NB4 (cell line): Measurements from ENCODE around the gene ST7L.

ENCODE experiments used
- DNase-seq: peaks from one replicate; pipeline ENCODE4 v3.0.0; 2010; ENCODE audit warnings: low read depth
- H3K4me3 ChIP-seq: one replicate; pipeline ENCODE4 v1.5.1; 2011; ENCODE audit warnings: mild to moderate bottlenecking, low read depth, low read length, moderate library complexity
- CTCF ChIP-seq: IDR thresholded peaks from one replicate; pipeline ENCODE4 v1.5.1; 2012; ENCODE audit warnings: low read depth, low read length
- MAX ChIP-seq: IDR thresholded peaks from 2 replicates; pipeline ENCODE4 v1.6.1; 2011; ENCODE audit warnings: low read depth, low read length
- MYC ChIP-seq: IDR thresholded peaks from 2 replicates; pipeline ENCODE4 v1.6.1; 2011; ENCODE audit warnings: low read depth, low read length
- POLR2A ChIP-seq: IDR thresholded peaks from 2 replicates; pipeline ENCODE4 v1.6.1; 2011; ENCODE audit warnings: mild to moderate bottlenecking; ENCODE audit not compliant: insufficient read length; ENCODE audit errors: extremely low read depth

The ST7L gene

GRCh38 chr1:112634367-112634766 lies 15.4 kb upstream of the ST7L start:
- no peak overlapping the region for H3K4me3 ChIP-seq
- no peak for DNase-seq
- TF ChIP-seq CTCF (no peak), MAX (no peak), POLR2A (no peak), MYC (no peak)

GRCh38 chr1:112633628-112634027 lies 14.7 kb upstream of the ST7L start:
- no peak for DNase-seq
- no peak overlapping the region for H3K4me3 ChIP-seq
- no peak for TF ChIP-seq MYC
- no peak for TF ChIP-seq CTCF
- no peak for TF ChIP-seq MAX
- no peak for TF ChIP-seq POLR2A

- no peak for TF ChIP-seq POLR2A
- no peak for TF ChIP-seq CTCF
- no peak for TF ChIP-seq MYC
- TF ChIP-seq MAX, result no peak
- no peak overlapping the region for H3K4me3 ChIP-seq
- DNase-seq, result no peak
These were observed 10.3 kb upstream of the ST7L start for GRCh38 chr1:112629256-112629655.

GRCh38 chr1:112628516-112628915 lies 9.6 kb upstream of the ST7L start:
- DNase-seq, result no peak
- H3K4me3 ChIP-seq, result no peak overlapping the region

GRCh38 chr1:112626887-112627286 lies 7.9 kb upstream of the ST7L start:
- DNase-seq, result no peak
- no peak for TF ChIP-seq MAX
- no peak for TF ChIP-seq MYC
- TF ChIP-seq CTCF, result no peak
- no peak for TF ChIP-seq POLR2A

More at GRCh38 chr1:112628516-112628915, 9.6 kb upstream of the ST7L start:
- TF ChIP-seq MYC (no peak), CTCF (no peak), MAX (no peak), POLR2A (no peak)

GRCh38 chr1:112626193-112626592 lies 7.3 kb upstream of the ST7L start:
- DNase-seq, result no peak
- no peak for TF ChIP-seq MAX
- TF ChIP-seq POLR2A, result no peak
- TF ChIP-seq MYC, result no peak
- TF ChIP-seq CTCF, result no peak
- H3K4me3 ChIP-seq, result no peak overlapping the region

More at GRCh38 chr1:112626887-112627286, 7.9 kb upstream of the ST7L start:
- no peak overlapping the region for H3K4me3 ChIP-seq
